ENCODE data around the gene ICAM4. TPM values are rescaled to one million over a fixed set of nuclear protein-coding genes. Genes with fewer than 3 reads are reported as not detected.
A peak's percentile ranks its signal among the peaks of the same experiment; 100 is the strongest.
"Not testable (repeated sequence)": the region's sequence is repeated elsewhere in the genome, so short reads cannot be mapped to it uniquely, and the experiment has no call there.

Gene ICAM4
- total RNA-seq, 2 donors from 2014 or later, result 1.4 to 2.1 TPM

- Mint-ChIP-seq H3K4me1 (ENCODE audit: low read depth in 2 of 2) (peaks cover 11 to 15% of the 10 kb centered on the region in 2 donors), H3K36me3 (no peaks in the 10 kb centered on the region), H3K27ac (no peak overlapping the region), H3K27me3 (no peaks in the 10 kb centered on the region), H3K9me3 (no peaks in the 10 kb centered on the region), H3K4me3 (no peak overlapping the region)
- DNase-seq (ENCODE audit: low spot score) (peak; percentile 58), ATAC-seq (no peak)
Observed at GRCh38 chr19:10328558-10329429, 42.0 kb downstream of the ICAM4 start.

- H3K4me1 Mint-ChIP-seq (ENCODE audit: low read depth in 2 of 2), result peaks cover 17 to 18% of the 10 kb centered on the region in 2 donors
- peak; percentile 5 for DNase-seq (ENCODE audit: low spot score)
- no peak overlapping the region for H3K27ac Mint-ChIP-seq
- no peaks in the 10 kb centered on the region for H3K36me3 Mint-ChIP-seq
- H3K27me3 Mint-ChIP-seq, result no peaks in the 10 kb centered on the region
- H3K4me3 Mint-ChIP-seq, result no peak overlapping the region
- no peak for ATAC-seq
- H3K9me3 Mint-ChIP-seq, result no peaks in the 10 kb centered on the region
Observed at GRCh38 chr19:10329555-10329954, 42.8 kb downstream of the ICAM4 start.

GRCh38 chr19:10332158-10332964, 45.6 kb downstream of the ICAM4 start:
- DNase-seq (ENCODE audit: low spot score), result peak; percentile 39
- peak overlapping the region; percentile 93 to 95 for H3K27ac Mint-ChIP-seq
- no peaks in the 10 kb centered on the region for H3K27me3 Mint-ChIP-seq
- peak overlapping the region; percentile 96 for H3K4me3 Mint-ChIP-seq
- H3K9me3 Mint-ChIP-seq, result no peaks in the 10 kb centered on the region
- peaks cover 17 to 18% of the 10 kb centered on the region in 2 donors for H3K4me1 Mint-ChIP-seq (ENCODE audit: low read depth in 2 of 2)
- H3K36me3 Mint-ChIP-seq, result no peaks in the 10 kb centered on the region
- peak in 1 of 2 donors; percentile 2 for ATAC-seq

- H3K9me3 Mint-ChIP-seq, result no peaks in the 10 kb centered on the region
- peak; percentile 98 for DNase-seq (ENCODE audit: low spot score)
- peaks cover 17 to 18% of the 10 kb centered on the region in 2 donors for H3K4me1 Mint-ChIP-seq (ENCODE audit: low read depth in 2 of 2)
- ATAC-seq, result peak; percentile 98
- H3K27ac Mint-ChIP-seq, result peak within 1 kb of the TSS; percentile 93 to 95
- peak within 1 kb of the TSS; percentile 96 for H3K4me3 Mint-ChIP-seq
- H3K27me3 Mint-ChIP-seq, result no peaks in the 10 kb centered on the region
- H3K36me3 Mint-ChIP-seq, result no peaks in the 10 kb centered on the region
Observed at GRCh38 chr19:10332965-10333757, 46.4 kb downstream of the ICAM4 start, which contains the start of gene RAVER1. TSS of gene RAVER1 (minus strand) at chr19:10333529. CDS start at chr19:10333507, 22 bp downstream.

GRCh38 chr19:10333758-10334587, 47.2 kb downstream of the ICAM4 start:
- no peaks in the 10 kb centered on the region for H3K27me3 Mint-ChIP-seq
- H3K9me3 Mint-ChIP-seq, result no peaks in the 10 kb centered on the region
- peaks cover 25 to 27% of the 10 kb centered on the region in 2 donors for H3K4me1 Mint-ChIP-seq (ENCODE audit: low read depth in 2 of 2)
- H3K27ac Mint-ChIP-seq, result peak overlapping the region; percentile 93 to 95
- ATAC-seq (no peak), DNase-seq (ENCODE audit: low spot score) (peak; percentile 41)
- no peaks in the 10 kb centered on the region for H3K36me3 Mint-ChIP-seq
- peak overlapping the region; percentile 96 for H3K4me3 Mint-ChIP-seq

GRCh38 chr19:10334588-10335351, 48.0 kb downstream of the ICAM4 start:
- Mint-ChIP-seq H3K27me3 (no peaks in the 10 kb centered on the region), H3K9me3 (no peaks in the 10 kb centered on the region), H3K27ac (no peak overlapping the region), H3K4me1 (ENCODE audit: low read depth in 2 of 2) (peaks cover 33 to 35% of the 10 kb centered on the region in 2 donors), H3K4me3 (peak overlapping the region; percentile 96), H3K36me3 (no peaks in the 10 kb centered on the region)
- DNase-seq (ENCODE audit: low spot score), result peak; percentile 56
- ATAC-seq, result no peak

- H3K27ac Mint-ChIP-seq, result no peak overlapping the region
- no peaks in the 10 kb centered on the region for H3K9me3 Mint-ChIP-seq
- no peak overlapping the region for H3K4me3 Mint-ChIP-seq
Observed at GRCh38 chr19:10335352-10335985, 48.7 kb downstream of the ICAM4 start.

GRCh38 chr19:10336725-10337124, 50.0 kb downstream of the ICAM4 start:
- not testable (repeated sequence) for H3K4me3 Mint-ChIP-seq; H3K36me3 Mint-ChIP-seq; DNase-seq (ENCODE audit: low spot score); H3K27me3 Mint-ChIP-seq; H3K9me3 Mint-ChIP-seq; ATAC-seq
- Mint-ChIP-seq H3K27ac (peak overlapping the region in 1 of 2 donors; percentile 54), H3K4me1 (ENCODE audit: low read depth in 2 of 2) (peaks cover 36 to 41% of the 10 kb centered on the region in 2 donors)

More at GRCh38 chr19:10335352-10335985, 48.7 kb downstream of the ICAM4 start:
- Mint-ChIP-seq H3K4me1 (ENCODE audit: low read depth in 2 of 2) (peaks cover 36 to 37% of the 10 kb centered on the region in 2 donors), H3K27me3 (no peaks in the 10 kb centered on the region), H3K36me3 (no peaks in the 10 kb centered on the region)
- DNase-seq (ENCODE audit: low spot score) (peak; percentile 59), ATAC-seq (no peak)

Other genes with a start within 250 kb of the ICAM4 start
- gene SHFL, start 200.6 kb upstream of the ICAM4 start, total RNA-seq, result 10 to 100 TPM; 61.9 to 83.1 TPM
- gene ANGPTL6, start 184.3 kb upstream of the ICAM4 start, total RNA-seq, result 1 to 10 TPM; 5.1 to 5.2 TPM
- 100 to 1,000 TPM; 114 to 178 TPM for gene PPAN, start 180.6 kb upstream of the ICAM4 start, total RNA-seq
- 10 to 100 TPM; 35.0 to 35.6 TPM for gene P2RY11, start 175.3 kb upstream of the ICAM4 start, total RNA-seq
- 100 to 1,000 TPM; 245 to 329 TPM for gene EIF3G, start 167.1 kb upstream of the ICAM4 start, total RNA-seq
- 100 to 1,000 TPM; 322 to 576 TPM for gene DNMT1, start 92.0 kb upstream of the ICAM4 start, total RNA-seq
- 1 to 10 TPM; 6.2 to 6.5 TPM for gene S1PR2, start 55.6 kb upstream of the ICAM4 start, total RNA-seq
- gene MRPL4, start 34.7 kb upstream of the ICAM4 start, total RNA-seq, result 100 to 1,000 TPM in 1 of 2 donors, 10 to 100 TPM in 1; 79.1 to 140 TPM
- 100 to 1,000 TPM; 106 to 264 TPM for gene ICAM1, start 15.8 kb upstream of the ICAM4 start, total RNA-seq
- gene ICAM5, start 3.0 kb downstream of the ICAM4 start, total RNA-seq, result under 1 TPM; 0.78 to 0.83 TPM
- gene ZGLP1, start 22.9 kb downstream of the ICAM4 start, total RNA-seq, result 1 to 10 TPM; 2.5 to 7.3 TPM
- gene FDX2, start 29.1 kb downstream of the ICAM4 start, total RNA-seq, result 10 to 100 TPM; 11.4 to 26.4 TPM
- 100 to 1,000 TPM in 1 of 2 donors, 10 to 100 TPM in 1; 81.1 to 131 TPM for gene RAVER1, start 46.6 kb downstream of the ICAM4 start, total RNA-seq
- 100 to 1,000 TPM in 1 of 2 donors, 10 to 100 TPM in 1; 91.9 to 154 TPM for gene ICAM3, start 52.7 kb downstream of the ICAM4 start, total RNA-seq
- 100 to 1,000 TPM; 310 to 453 TPM for gene TYK2, start 93.6 kb downstream of the ICAM4 start, total RNA-seq
- 100 to 1,000 TPM; 228 to 368 TPM for gene CDC37, start 116.6 kb downstream of the ICAM4 start, total RNA-seq
- 10 to 100 TPM; 14.5 to 46.6 TPM for gene PDE4A, start 133.6 kb downstream of the ICAM4 start, total RNA-seq
- gene KEAP1, start 216.4 kb downstream of the ICAM4 start, total RNA-seq, result 100 to 1,000 TPM in 1 of 2 donors, 10 to 100 TPM in 1; 94.0 to 118 TPM
- 10 to 100 TPM in 1 of 2 donors, 1 to 10 TPM in 1; 5.1 to 16.3 TPM for gene S1PR5, start 230.5 kb downstream of the ICAM4 start, total RNA-seq